HG02798 (cell line): ENCODE results near the gene PHKA2.
"Not testable (repeated sequence)": the region's sequence is repeated elsewhere in the genome, so short reads cannot be mapped to it uniquely, and the experiment has no call there.

Source experiments
- ATAC-seq: cut with Tn5 transposase; IDR thresholded peaks from one replicate; pipeline ENCODE4 v1.9.1; 2021; ENCODE audit warnings: mild to moderate bottlenecking; ENCODE audit not compliant: unreplicated experiment, poor library complexity

Gene PHKA2

DNA sequence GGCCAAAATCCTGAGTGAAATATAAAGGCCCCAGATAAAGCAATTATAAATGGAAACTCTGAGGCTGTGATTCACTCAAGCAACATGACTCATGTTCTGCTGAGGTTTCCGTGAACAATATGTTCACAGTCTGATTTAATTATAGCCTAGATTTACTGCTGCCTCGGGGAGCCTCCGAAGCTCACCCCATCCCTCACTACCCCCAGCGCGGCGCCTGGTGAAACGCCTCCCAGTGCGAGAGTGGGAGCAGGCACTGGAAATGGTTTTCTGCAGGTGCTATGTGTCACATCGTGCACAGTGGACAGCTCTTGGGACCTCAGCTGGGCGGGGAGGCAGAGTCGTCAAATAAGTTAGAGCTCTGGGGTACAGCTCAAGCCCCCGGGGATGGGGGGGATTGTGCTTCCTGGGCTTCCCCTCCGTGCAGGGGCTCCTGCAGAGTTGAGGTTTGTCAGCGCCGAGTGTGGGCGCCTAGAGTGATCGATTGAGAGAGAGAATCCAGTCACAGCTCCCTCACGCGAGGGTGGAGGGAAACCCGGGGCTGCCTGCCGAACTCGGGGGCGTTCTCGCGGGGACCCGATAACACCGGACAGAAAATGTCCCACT lies 110.6 kb downstream of the PHKA2 start:
- ATAC-seq: no peak

DNA sequence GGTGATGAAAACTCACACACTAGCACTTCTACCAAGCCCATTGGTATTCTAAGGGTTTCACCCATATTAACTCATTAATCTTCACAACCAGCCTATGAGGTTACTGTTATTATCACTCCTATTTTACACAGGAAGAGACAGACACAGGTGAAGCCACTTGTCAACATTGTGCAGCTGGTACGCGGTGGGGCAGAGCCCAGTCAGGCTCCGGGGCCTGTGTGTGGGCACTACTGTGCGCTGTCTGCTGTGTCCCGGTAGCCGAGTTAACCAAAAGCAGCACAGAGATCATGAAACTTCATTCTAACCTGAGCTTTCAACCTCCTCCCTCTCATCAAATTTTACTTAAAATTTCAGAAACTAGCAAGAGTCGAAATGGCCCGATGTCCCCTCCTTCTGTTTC lies 111.3 kb downstream of the PHKA2 start:
- no peak for ATAC-seq

GRCh38 chrX:18871970-18872369 lies 111.9 kb downstream of the PHKA2 start:
- no peak for ATAC-seq

GRCh38 chrX:18871161-18871890 lies 112.6 kb downstream of the PHKA2 start:
- ATAC-seq: no peak

DNA sequence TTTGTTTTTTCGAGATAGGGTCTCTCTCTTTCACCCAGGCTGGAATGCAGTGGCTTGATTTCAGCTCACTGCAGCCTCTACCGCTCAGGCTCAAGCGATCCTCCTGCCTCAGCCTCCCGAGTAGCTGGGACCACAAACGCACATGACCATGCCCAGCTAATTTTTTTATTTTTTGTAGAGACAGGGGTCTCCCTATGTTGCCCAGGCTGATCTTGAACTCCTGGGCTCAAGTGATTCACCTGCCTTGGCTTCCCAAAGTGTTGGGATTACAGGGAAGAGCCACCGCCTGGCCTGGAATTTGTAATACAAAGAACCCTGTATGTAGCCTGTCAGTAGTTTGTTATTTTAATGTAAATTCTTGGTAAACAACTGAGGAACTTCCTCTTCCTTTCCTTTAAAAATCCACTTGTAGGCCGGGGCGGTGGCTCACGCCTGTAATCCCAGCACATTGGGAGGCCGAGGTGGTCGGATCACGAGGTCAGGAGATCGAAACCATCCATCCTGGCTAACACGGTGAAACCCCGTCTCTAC lies 119.5 kb downstream of the PHKA2 start:
- ATAC-seq: no peak

GRCh38 chrX:18861511-18861910 lies 122.4 kb downstream of the PHKA2 start:
- no peak for ATAC-seq

GRCh38 chrX:18856645-18856997 lies 127.3 kb downstream of the PHKA2 start:
- no peak for ATAC-seq

- peak; percentile 95 for ATAC-seq
Observed at GRCh38 chrX:18855919-18856644, 127.8 kb downstream of the PHKA2 start.

GRCh38 chrX:18847901-18848300 lies 136.0 kb downstream of the PHKA2 start:
- not testable (repeated sequence) for ATAC-seq
